ENCODE results near the gene CCDC97.

CCDC97 gene

GRCh38 chr19:41320185-41320518, 10.2 kb downstream of the CCDC97 start:
- no peak for TF ChIP-seq CTCF (conservative IDR thresholded peaks at IDR 0.05; ENCODE audit: control insufficient read depth, insufficient read depth, low read depth, low read length)
- DNase-seq (ENCODE audit: low read depth), result no peak
- H3K4me3 ChIP-seq (ENCODE audit: control insufficient read depth, low read depth, low read length), result no peak overlapping the region

GRCh38 chr19:41320568-41320967, 10.6 kb downstream of the CCDC97 start:
- DNase-seq (ENCODE audit: low read depth), result no peak
- TF ChIP-seq CTCF (conservative IDR thresholded peaks at IDR 0.05; ENCODE audit: control insufficient read depth, insufficient read depth, low read depth, low read length), result no peak
- no peak overlapping the region for H3K4me3 ChIP-seq (ENCODE audit: control insufficient read depth, low read depth, low read length)

GRCh38 chr19:41321204-41321599, 11.2 kb downstream of the CCDC97 start:
- H3K4me3 ChIP-seq (ENCODE audit: control insufficient read depth, low read depth, low read length), result no peak overlapping the region
- DNase-seq (ENCODE audit: low read depth), result no peak
- TF ChIP-seq CTCF (conservative IDR thresholded peaks at IDR 0.05; ENCODE audit: control insufficient read depth, insufficient read depth, low read depth, low read length), result no peak

- peak; percentile 74 for DNase-seq (ENCODE audit: low read depth)
- peak; percentile 77 for TF ChIP-seq CTCF (conservative IDR thresholded peaks at IDR 0.05; ENCODE audit: control insufficient read depth, insufficient read depth, low read depth, low read length)
- no peak overlapping the region for H3K4me3 ChIP-seq (ENCODE audit: control insufficient read depth, low read depth, low read length)
These were observed 11.8 kb downstream of the CCDC97 start for GRCh38 chr19:41321600-41322270.

GRCh38 chr19:41322451-41322850, 12.5 kb downstream of the CCDC97 start:
- H3K4me3 ChIP-seq (ENCODE audit: control insufficient read depth, low read depth, low read length), result no peak overlapping the region
- TF ChIP-seq CTCF (conservative IDR thresholded peaks at IDR 0.05; ENCODE audit: control insufficient read depth, insufficient read depth, low read depth, low read length), result no peak
- no peak for DNase-seq (ENCODE audit: low read depth)

GRCh38 chr19:41323023-41323422, 13.1 kb downstream of the CCDC97 start:
- TF ChIP-seq CTCF (conservative IDR thresholded peaks at IDR 0.05; ENCODE audit: control insufficient read depth, insufficient read depth, low read depth, low read length), result no peak
- peak; percentile 72 for DNase-seq (ENCODE audit: low read depth)
- peak overlapping the region; percentile 12 for H3K4me3 ChIP-seq (ENCODE audit: control insufficient read depth, low read depth, low read length)
